Kidney (tissue), 14 donors: ENCODE data around the gene EFHD2. TPM values are rescaled to one million over a fixed set of nuclear protein-coding genes. Genes with fewer than 3 reads are reported as not detected.

Experiments
- DNase-seq, 5 donors: peaks; one replicate each; pipeline ENCODE4 v3.0.0-alpha.2; 2013 to 2020
- FAIRE-seq: peaks from 2 replicates; lab custom pipeline; 2012; peaks lifted over from hg19 to GRCh38; lab: Jason Lieb, UNC
- H3K27ac ChIP-seq, 2 donors: one replicate each; pipeline ENCODE4 v1.7.0; 2013; ENCODE audit warnings: low read depth in 2 of 2, low read length in 2 of 2, inconsistent platforms in 1 of 2
- H3K27me3 ChIP-seq: one replicate; pipeline ENCODE4 v1.7.1; 2013; ENCODE audit warnings: low read length, inconsistent platforms; ENCODE audit not compliant: control insufficient read depth, insufficient read depth
- H3K36me3 ChIP-seq, 3 donors: one replicate each; pipeline versions ENCODE4 v1.7.0 to v1.7.1; 2013; ENCODE audit warnings: low read length in 3 of 3, control low read depth in 1 of 3, inconsistent platforms in 1 of 3; ENCODE audit not compliant: insufficient read depth in 3 of 3, control insufficient read depth in 2 of 3
- H3K4me1 ChIP-seq, 3 donors: one replicate each; pipeline versions ENCODE4 v1.7.0 to v1.7.1; 2013; ENCODE audit warnings: low read length in 3 of 3, inconsistent platforms in 1 of 3, low read depth in 1 of 3; ENCODE audit not compliant: control insufficient read depth in 2 of 3, insufficient read depth in 2 of 3
- H3K4me3 ChIP-seq, 3 donors: one replicate each; pipeline versions ENCODE4 v1.7.0 to v1.8.1; 2013; ENCODE audit warnings: low read length in 3 of 3, control low read depth in 1 of 3, inconsistent platforms in 1 of 3
- H3K9ac ChIP-seq, 3 donors: one replicate each; pipeline versions ENCODE4 v1.7.0 to v1.7.1; 2013; ENCODE audit warnings: low read length in 3 of 3, control low read depth in 1 of 3, inconsistent platforms in 1 of 3
- H3K9me3 ChIP-seq, 3 donors: one replicate each; pipeline versions ENCODE4 v1.7.0 to v1.7.1; 2013; ENCODE audit warnings: low read length in 3 of 3, control low read depth in 1 of 3, inconsistent platforms in 1 of 3; ENCODE audit not compliant: control insufficient read depth in 2 of 3, insufficient read depth in 1 of 3
- intact Hi-C: fragments of 100-400 bp; cut with DNase I; formaldehyde crosslinking; loops from one replicate; pipeline ENCODE4 v1.11.1; 2022
- polyA plus RNA-seq: library from polyadenylated mRNA; stranded (reverse); fragments of 350-450 nt; fragmentation: Illumina TruSeq; extraction: RNeasy Lipid Tissue Mini Kit (QIAGEN cat#74804); gene quantifications from one replicate; pipeline ENCODE4 v1.2.3, GENCODE V29; 2014; ENCODE audit warnings: low read depth, low replicate concordance; ENCODE audit not compliant: insufficient read depth
- total RNA-seq: library from RNA; stranded (reverse); fragmentation: NEBNext Ultra II Directional; extraction: Animal tissue kit (Norgen Biotek cat#: 25700); gene quantifications from one replicate; pipeline ENCODE4 v1.2.1, GENCODE V29; 2021
- TF ChIP-seq, protein P1 (sequence below): IDR thresholded peaks from 3 replicates; pipeline ENCODE4 v1.5.1; 2012; ENCODE audit warnings: mild to moderate bottlenecking, moderate library complexity, borderline replicate concordance; ENCODE audit not compliant: insufficient read depth; ENCODE audit errors: extremely low read depth
- donor health status: control.
- donor health status: control.
- donor health status: control.
- donor health status: control.
- donor health status: control.
- donor health status: DM: yes; HTN: yes; CAD: no.
- donor health status: Normal renal cell carcinoma (clear cell type).

The EFHD2 gene
- total and polyA plus RNA-seq, 2 donors from 2014 or later: 20.2 to 37.5 TPM

DNA sequence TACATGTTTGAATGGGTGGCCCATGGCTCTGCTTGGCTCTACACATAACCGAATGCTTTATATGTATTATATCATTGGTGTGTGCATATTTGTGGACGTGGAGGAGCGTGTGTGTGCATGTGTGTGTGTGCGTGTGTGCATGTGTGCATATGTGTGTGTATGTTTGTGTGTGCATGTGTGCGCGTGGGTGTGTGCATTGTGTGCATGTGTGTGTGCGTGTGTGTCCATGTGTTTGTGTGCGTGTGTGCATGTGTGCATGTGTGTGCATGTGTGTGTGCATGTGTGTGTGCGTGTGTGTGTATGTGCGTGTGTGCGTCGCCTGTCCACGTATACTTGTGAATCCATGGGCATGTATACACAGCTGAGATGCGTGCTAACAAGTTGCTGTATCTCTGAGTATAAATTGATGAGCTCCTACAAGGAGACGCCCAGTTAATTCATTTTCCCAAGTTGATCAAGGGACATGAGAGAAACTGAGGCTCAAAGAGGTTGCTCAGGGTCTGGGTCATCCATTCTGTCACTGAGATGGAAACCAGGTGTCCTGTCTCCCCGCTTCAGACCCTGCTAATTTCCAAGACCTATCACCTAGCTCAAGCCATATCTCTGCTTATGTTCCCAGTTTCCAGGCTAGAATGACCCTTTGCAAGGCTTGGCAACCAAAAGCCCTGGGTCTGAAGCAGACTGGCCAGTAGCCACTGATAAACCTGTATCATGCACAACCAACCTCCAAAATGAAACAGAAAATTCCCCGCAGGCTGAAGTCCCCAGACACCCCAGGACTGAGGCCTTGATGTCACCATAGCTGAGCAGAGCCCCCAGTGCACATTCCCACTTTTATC lies 25.8 kb downstream of the EFHD2 start:
- intact Hi-C loops: no loop called here

DNA sequence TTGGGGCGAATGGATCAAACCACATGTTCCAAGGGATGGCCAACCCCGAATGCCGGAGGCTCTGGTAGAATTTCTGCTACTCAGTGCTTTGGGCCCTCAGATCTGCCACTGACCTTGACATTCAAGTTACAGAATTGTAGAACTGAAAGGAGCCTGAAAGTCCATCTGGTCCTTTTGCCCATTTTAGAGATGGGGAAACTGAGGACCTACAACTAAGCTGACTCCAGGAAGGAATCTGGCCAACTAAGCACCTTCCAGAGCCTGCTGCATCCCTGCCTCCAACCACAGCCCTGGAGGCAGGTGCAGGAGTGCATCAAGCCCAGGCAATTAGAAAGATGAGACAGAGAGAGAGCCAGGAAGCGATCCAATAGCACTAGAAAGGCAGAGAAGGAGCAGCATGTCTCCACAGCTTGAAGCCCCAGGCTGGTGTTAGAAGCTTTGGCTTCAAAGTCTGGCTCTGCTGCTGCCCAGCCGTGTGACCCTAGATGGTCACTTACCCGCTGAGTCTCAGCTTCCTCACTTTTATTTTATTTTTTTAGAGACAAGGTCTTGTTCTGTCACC lies 27.3 kb downstream of the EFHD2 start:
- FAIRE-seq (no peak), DNase-seq (no peak)
- TF ChIP-seq, protein P1, sequence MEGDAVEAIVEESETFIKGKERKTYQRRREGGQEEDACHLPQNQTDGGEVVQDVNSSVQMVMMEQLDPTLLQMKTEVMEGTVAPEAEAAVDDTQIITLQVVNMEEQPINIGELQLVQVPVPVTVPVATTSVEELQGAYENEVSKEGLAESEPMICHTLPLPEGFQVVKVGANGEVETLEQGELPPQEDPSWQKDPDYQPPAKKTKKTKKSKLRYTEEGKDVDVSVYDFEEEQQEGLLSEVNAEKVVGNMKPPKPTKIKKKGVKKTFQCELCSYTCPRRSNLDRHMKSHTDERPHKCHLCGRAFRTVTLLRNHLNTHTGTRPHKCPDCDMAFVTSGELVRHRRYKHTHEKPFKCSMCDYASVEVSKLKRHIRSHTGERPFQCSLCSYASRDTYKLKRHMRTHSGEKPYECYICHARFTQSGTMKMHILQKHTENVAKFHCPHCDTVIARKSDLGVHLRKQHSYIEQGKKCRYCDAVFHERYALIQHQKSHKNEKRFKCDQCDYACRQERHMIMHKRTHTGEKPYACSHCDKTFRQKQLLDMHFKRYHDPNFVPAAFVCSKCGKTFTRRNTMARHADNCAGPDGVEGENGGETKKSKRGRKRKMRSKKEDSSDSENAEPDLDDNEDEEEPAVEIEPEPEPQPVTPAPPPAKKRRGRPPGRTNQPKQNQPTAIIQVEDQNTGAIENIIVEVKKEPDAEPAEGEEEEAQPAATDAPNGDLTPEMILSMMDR: no peak
- intact Hi-C loops: no loop called here
- Histone ChIP-seq H3K27me3 (no peaks in the 10 kb centered on the region), H3K9me3 (no peaks in the 10 kb centered on the region), H3K4me1 (no peaks in the 10 kb centered on the region), H3K9ac (no peak overlapping the region), H3K36me3 (no peaks in the 10 kb centered on the region), H3K27ac (no peak overlapping the region), H3K4me3 (no peak overlapping the region)

More for the DNA sequence above, 25.8 kb downstream of the EFHD2 start:
- Histone ChIP-seq H3K27ac (no peak overlapping the region), H3K27me3 (no peaks in the 10 kb centered on the region), H3K9me3 (no peaks in the 10 kb centered on the region), H3K4me1 (no peaks in the 10 kb centered on the region), H3K9ac (no peak overlapping the region), H3K36me3 (no peaks in the 10 kb centered on the region), H3K4me3 (peak overlapping the region in 1 of 3 donors; percentile 11)
- FAIRE-seq (no peak), DNase-seq (no peak)
- TF ChIP-seq, protein P1: no peak

DNA sequence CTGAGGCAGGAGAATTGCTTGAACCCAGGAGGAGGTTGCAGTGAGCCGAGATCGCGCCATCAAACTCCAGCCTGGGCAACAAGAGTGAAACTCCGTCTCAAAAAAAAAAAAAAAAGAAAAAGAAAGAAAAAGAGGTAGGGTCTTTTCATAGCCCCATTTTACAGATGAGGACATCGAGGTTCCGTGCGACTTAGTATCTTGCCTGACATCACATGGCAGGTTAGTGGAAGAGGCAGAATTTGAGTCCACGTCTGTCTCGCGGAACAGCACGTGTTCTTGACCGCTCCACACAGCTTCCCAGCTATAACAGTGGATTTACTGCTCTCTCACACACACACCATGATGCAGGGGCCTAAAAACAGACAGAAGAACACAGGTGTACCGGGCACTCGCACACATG lies 29.6 kb downstream of the EFHD2 start:
- FAIRE-seq (no peak), DNase-seq (no peak)
- intact Hi-C loops: no loop called here
- no peak overlapping the region for H3K9ac ChIP-seq
- H3K9me3 ChIP-seq: no peaks in the 10 kb centered on the region
- no peaks in the 10 kb centered on the region for H3K36me3 ChIP-seq
- no peaks in the 10 kb centered on the region for H3K27me3 ChIP-seq
- H3K4me1 ChIP-seq: no peaks in the 10 kb centered on the region
- TF ChIP-seq, protein P1: no peak
- no peak overlapping the region for H3K27ac ChIP-seq
- H3K4me3 ChIP-seq: no peak overlapping the region
